Activated gamma-delta T cell treated with Interleukin-2 at 50 U/mL for 16 hours (primary cell): Measurements from ENCODE around the gene HLA-DQB1.
A peak's percentile ranks its signal among the peaks of the same experiment; 100 is the strongest.

Experiments
- DNase-seq: peaks from one replicate; pipeline ENCODE4 v3.0.0-alpha.2; 2020

Gene HLA-DQB1

DNA sequence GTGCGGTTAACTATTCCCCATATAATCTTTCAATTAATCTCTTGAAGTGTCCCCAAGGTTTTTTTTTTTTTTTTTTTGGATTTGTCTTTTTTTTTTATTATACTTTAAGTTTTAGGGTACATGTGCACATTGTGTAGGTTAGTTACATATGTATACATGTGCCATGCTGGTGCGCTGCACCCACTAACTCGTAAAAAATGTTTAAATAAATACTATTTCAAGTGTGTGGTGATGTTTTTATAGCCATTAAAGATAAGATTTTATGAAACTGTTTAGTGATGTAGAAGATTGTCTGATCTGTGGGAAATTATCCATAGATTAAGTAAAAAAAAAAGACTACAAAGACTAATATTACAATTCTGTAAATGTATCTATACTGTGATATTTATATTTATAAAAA, 41.9 kb downstream of the HLA-DQB1 start:
- DNase-seq: no peak

GRCh38 chr6:32623693-32624092, 42.8 kb downstream of the HLA-DQB1 start:
- DNase-seq: no peak

DNA sequence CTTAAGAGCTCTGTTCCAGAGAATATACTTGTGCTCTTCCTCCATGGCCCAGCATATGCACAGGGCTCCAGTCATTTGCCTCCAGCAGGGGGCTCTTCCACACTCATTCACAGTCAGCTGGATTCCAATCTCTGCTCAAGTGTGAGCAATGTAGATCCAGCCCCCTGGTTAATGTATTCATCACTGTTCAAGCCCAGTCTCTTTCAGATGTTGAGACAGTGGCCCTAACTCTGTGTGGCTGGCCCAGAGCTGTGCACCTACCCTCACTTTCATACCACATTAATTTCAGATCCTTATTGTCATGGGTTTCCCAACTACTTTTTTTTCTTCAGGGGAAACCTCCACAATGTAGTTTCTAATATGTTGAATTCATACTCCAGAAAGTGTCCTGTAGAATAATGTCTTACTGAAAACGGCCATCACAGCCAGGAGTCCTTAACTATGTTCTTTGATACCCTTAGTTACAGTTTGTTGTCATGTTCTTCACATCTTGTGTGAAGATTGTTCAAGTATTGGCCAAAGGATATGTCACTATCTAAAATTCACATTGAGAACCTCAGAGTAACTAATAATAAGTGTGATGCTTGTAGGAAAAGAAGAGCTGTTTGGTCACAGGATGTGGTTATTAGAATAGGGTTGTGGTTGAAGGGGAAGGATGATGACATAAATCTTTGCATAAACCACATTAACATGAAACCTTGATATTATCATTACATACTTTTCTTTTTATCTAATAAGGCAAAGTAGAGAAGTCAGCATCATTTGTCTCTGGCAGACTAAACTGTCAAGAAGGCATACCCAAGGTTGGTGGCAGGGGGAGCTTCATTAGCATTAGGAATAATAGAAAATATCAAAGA, 43.7 kb downstream of the HLA-DQB1 start:
- DNase-seq: peak; percentile 18

GRCh38 chr6:32621372-32621771, 45.1 kb downstream of the HLA-DQB1 start:
- no peak for DNase-seq

- no peak for DNase-seq
Measured at GRCh38 chr6:32617751-32618150, 48.7 kb downstream of the HLA-DQB1 start.

DNA sequence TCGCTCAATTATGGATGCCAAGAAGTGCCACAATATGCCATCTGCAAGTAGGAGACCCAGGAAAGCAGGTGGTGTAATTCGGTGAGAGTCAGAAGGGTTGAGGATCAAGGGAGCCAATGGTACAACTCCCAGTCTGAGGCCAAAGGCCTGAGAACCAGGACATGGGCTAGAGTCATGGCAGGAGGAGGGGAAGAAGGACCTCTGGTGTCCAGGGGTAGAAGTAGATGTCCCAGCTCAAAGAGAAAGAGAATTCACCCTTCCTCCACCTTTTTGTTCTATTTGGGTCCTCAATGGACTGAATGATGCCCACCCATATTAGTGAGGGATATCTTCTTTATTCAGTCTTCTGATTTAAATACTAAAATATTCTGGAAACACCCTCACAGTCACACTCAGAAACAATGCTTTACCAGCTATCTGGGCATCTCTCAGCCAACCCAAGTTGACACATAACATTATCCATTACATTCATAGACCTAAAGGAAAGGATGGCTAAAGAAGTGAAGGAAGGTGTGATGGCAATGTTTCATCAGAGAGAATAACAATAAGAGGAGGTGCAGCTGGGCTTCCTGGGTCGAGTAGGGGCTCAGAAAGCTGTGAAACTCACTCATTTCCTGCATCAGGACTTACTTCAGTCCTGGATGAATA, 50.4 kb downstream of the HLA-DQB1 start:
- no peak for DNase-seq

DNA sequence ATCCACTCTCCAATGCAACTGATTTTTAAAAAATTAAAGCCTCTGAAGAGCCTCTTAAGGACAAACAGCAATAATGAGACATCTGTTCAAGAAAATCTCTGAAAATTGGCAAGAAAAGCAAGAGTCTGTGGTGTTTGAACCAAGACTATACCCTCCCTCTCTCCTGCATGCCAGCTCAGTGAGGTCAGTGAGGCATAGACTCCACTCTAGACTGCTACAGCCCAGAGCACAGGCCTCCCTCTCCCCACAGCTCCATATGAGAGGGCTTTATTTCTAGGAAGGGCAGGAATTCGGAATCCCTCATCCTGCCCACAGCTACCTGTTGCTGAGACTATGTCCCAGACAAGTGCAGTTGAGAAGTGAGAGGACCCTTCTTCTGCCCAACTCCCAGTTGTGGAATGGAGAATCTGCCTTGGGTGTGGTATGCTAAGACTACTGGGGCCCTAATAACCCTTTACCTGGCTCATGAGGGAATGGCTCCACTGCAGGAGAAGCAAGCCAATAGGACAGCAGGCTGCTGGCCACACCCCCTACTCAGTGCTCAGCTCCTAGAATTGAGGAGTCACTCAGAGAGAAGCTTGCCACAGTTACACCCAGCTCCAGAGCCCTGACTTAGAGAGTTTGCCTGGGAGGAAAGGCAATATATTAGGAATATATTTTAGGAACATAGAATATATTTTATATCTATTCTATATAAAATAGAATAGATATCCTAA, 51.9 kb downstream of the HLA-DQB1 start:
- DNase-seq: no peak

DNA sequence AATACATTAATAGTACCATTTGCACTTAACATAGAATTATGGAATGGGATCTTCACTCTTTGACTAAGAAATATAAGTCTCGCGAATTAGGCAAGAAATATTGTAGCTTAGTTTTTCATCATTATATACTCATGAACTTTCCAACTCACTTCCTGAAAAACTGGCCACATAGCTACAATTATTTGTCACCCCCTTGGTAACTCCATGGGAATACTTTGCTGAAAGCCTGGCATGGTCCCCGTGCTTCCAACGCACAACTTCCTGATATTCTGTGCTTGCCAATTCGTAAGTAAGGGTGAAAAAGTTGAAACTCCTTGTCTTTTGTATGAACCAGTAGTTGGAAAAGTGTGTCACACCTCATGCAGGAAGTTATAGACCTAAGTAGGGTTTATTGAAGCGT, 53.0 kb downstream of the HLA-DQB1 start:
- DNase-seq: no peak

DNA sequence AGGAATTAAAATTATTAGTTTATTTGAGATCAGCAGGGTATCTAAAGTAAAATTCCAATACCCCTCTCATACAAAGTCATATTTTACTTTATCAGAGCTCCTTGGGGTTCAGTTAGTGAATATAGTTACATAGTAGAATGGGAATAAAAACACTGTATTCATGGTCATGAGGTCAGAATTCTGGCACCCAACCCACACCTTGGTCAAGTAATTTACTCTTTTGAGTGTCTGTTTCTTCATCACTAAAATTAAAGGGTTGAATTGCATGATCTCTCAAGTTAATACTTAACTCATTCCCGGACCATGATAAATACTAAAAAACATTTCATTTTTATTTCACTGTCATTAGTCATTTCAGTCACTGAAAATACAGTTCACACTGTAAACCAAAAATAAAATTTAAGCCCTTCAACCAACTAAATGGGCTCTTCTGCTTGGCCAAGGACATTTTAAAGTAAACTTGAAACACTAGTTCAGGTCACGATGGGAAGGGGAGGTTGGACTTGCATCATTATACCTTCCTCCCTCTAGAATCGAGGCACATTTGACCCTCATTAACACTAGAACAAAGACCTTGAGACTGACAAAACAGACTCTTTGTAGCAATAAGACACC, 55.7 kb downstream of the HLA-DQB1 start:
- no peak for DNase-seq

- DNase-seq: peak; percentile 28
Measured at GRCh38 chr6:32609731-32610640, 56.5 kb downstream of the HLA-DQB1 start.
